Measurements from ENCODE around the gene ABL1.
A peak's percentile ranks its signal among the peaks of the same experiment; 100 is the strongest.

Gene ABL1

GRCh38 chr9:130927995-130928900 is 93.2 kb downstream of the ABL1 start (continued):
- TF ChIP-seq ZNF280C (tag by site-specific recombination; IDR thresholded peaks at IDR 0.05), result no peak
- TF ChIP-seq REST (tag by site-specific recombination; IDR thresholded peaks at IDR 0.05), result no peak
- no peak for TF ChIP-seq ZNF221 (tag by site-specific recombination; IDR thresholded peaks at IDR 0.05; ENCODE audit: borderline replicate concordance)
- TF ChIP-seq ZNF423 (tag by site-specific recombination; IDR thresholded peaks at IDR 0.05), result peak; percentile 29; the same call in 1 of the 2 replicates
- TF ChIP-seq ZNF530 (tag by site-specific recombination; IDR thresholded peaks at IDR 0.05; ENCODE audit: low read depth), result no peak
- TF ChIP-seq, protein P1, sequence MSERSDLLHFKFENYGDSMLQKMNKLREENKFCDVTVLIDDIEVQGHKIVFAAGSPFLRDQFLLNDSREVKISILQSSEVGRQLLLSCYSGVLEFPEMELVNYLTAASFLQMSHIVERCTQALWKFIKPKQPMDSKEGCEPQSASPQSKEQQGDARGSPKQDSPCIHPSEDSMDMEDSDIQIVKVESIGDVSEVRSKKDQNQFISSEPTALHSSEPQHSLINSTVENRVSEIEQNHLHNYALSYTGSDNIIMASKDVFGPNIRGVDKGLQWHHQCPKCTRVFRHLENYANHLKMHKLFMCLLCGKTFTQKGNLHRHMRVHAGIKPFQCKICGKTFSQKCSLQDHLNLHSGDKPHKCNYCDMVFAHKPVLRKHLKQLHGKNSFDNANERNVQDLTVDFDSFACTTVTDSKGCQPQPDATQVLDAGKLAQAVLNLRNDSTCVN (tag by site-specific recombination; optimal IDR thresholded peaks at IDR 0.05), result no peak
- peak; percentile 90 for TF ChIP-seq ZNF398 (tag by site-specific recombination; IDR thresholded peaks at IDR 0.05)
- TF ChIP-seq GLIS2 (tag by site-specific recombination; IDR thresholded peaks at IDR 0.05), result peak; percentile 67; the same call in 1 of the 2 replicates
- no peak for TF ChIP-seq ZNF76 (tag by site-specific recombination; IDR thresholded peaks at IDR 0.05; ENCODE audit: borderline replicate concordance, low read depth)
- TF ChIP-seq ZNF175 (tag by site-specific recombination; IDR thresholded peaks at IDR 0.05), result no peak
- no peak for TF ChIP-seq ZNF248 (tag by site-specific recombination; IDR thresholded peaks at IDR 0.05)
- TF ChIP-seq ZNF585B (tag by site-specific recombination; IDR thresholded peaks at IDR 0.05), result no peak
- no peak for TF ChIP-seq TCF7L2 (IDR thresholded peaks at IDR 0.05; ENCODE audit: borderline replicate concordance, low read depth, low read length)
- TF ChIP-seq ZNF324 (tag by site-specific recombination; IDR thresholded peaks at IDR 0.05), result no peak
- TF ChIP-seq SP2 (tag by site-specific recombination; IDR thresholded peaks at IDR 0.05), result peak; percentile 16
- TF ChIP-seq ZNF549 (tag by site-specific recombination; IDR thresholded peaks at IDR 0.05), result no peak
- no peak for TF ChIP-seq ZNF544 (tag by site-specific recombination; IDR thresholded peaks at IDR 0.05)
- TF ChIP-seq, protein P2, sequence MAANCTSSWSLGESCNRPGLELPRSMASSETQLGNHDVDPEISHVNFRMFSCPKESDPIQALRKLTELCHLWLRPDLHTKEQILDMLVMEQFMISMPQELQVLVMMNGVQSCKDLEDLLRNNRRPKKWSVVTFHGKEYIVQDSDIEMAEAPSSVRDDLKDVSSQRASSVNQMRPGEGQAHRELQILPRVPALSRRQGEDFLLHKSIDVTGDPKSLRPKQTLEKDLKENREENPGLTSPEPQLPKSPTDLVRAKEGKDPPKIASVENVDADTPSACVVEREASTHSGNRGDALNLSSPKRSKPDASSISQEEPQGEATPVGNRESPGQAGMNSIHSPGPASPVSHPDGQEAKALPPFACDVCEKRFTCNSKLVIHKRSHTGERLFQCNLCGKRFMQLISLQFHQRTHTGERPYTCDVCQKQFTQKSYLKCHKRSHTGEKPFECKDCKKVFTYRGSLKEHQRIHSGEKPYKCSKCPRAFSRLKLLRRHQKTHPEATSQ (tag by site-specific recombination; IDR thresholded peaks at IDR 0.05), result no peak
- no peak for TF ChIP-seq SETDB1 (IDR thresholded peaks at IDR 0.05; ENCODE audit: insufficient read length, low read length)
- no peak for TF ChIP-seq ZSCAN30 (tag by site-specific recombination; IDR thresholded peaks at IDR 0.05)
- TF ChIP-seq ZNF792 (tag by site-specific recombination; IDR thresholded peaks at IDR 0.05), result no peak
- no peak for TF ChIP-seq ZNF624 (tag by site-specific recombination; IDR thresholded peaks at IDR 0.05)
- TF ChIP-seq ZNF610 (tag by site-specific recombination; IDR thresholded peaks at IDR 0.05; ENCODE audit: borderline replicate concordance), result no peak
- no peak for TF ChIP-seq ZNF266 (tag by site-specific recombination; IDR thresholded peaks at IDR 0.05; ENCODE audit: low read depth)
- TF ChIP-seq ZNF473 (tag by site-specific recombination; IDR thresholded peaks at IDR 0.05), result no peak
- peak; percentile 66 for TF ChIP-seq EGR2 (tag by site-specific recombination; IDR thresholded peaks at IDR 0.05; ENCODE audit: low read depth)
- TF ChIP-seq SALL2 (tag by site-specific recombination; IDR thresholded peaks at IDR 0.05; ENCODE audit: borderline replicate concordance), result no peak
- no peak for TF ChIP-seq ZNF114 (tag by site-specific recombination; IDR thresholded peaks at IDR 0.05)
- TF ChIP-seq ZNF623 (tag by site-specific recombination; IDR thresholded peaks at IDR 0.05), result no peak

Data from HEK293 (cell line).